Spleen (tissue), 11 donors: ENCODE results near the gene NIPAL3. TPM values are rescaled to one million over a fixed set of nuclear protein-coding genes. Genes with fewer than 3 reads are reported as not detected.
"Not testable (repeated sequence)": the region's sequence is repeated elsewhere in the genome, so short reads cannot be mapped to it uniquely, and the experiment has no call there.

Source experiments
- DNase-seq: peaks from one replicate; pipeline ENCODE4 v3.0.0-alpha.2; 2020
- H3K27ac ChIP-seq, 8 donors: fragments of 200-600 bp; sonication (generic) in 7 of 8; 1 replicate in 4 of 8; 2 replicates in 4 of 8; pipeline versions ENCODE4 v1.5.0 to v1.8.0; 2016 to 2021; ENCODE audit warnings: inconsistent platforms in 4 of 8, mild to moderate bottlenecking in 4 of 8, moderate library complexity in 1 of 8
- H3K27me3 ChIP-seq, 7 donors: fragments of 200-600 bp; sonication (generic) in 6 of 7; replicated peaks in 1 of 7; 1 replicate in 4 of 7; 2 replicates in 3 of 7; pipeline versions ENCODE4 v1.5.0 to v1.8.0; 2016 to 2021; ENCODE audit warnings: inconsistent platforms in 3 of 7, mild to moderate bottlenecking in 1 of 7
- H3K36me3 ChIP-seq, 6 donors: fragments of 200-600 bp; sonication (generic) in 5 of 6; 1 replicate in 4 of 6; 2 replicates in 2 of 6; pipeline versions ENCODE4 v1.5.0 to v1.8.0; 2016 to 2021; ENCODE audit warnings: inconsistent platforms in 2 of 6
- H3K4me1 ChIP-seq, 6 donors: fragments of 200-600 bp; sonication (generic) in 5 of 6; 1 replicate in 3 of 6; 2 replicates in 3 of 6; pipeline versions ENCODE4 v1.5.0 to v1.8.0; 2016 to 2021; ENCODE audit warnings: inconsistent platforms in 3 of 6
- H3K4me3 ChIP-seq, 8 donors: fragments of 200-600 bp; sonication (generic) in 7 of 8; 1 replicate in 4 of 8; 2 replicates in 4 of 8; pipeline versions ENCODE4 v1.5.0 to v1.8.0; 2016 to 2021; ENCODE audit warnings: inconsistent platforms in 4 of 8, mild to moderate bottlenecking in 4 of 8, moderate library complexity in 2 of 8
- H3K9me3 ChIP-seq, 8 donors: fragments of 200-600 bp; sonication (generic) in 7 of 8; 1 replicate in 4 of 8; 2 replicates in 4 of 8; pipeline versions ENCODE4 v1.5.0 to v1.8.0; 2016 to 2021; ENCODE audit warnings: inconsistent platforms in 4 of 8
- CTCF ChIP-seq, 11 experiments: fragments of 200-600 bp in 7 of 11; fragments of 450-650 bp in 4 of 11; sonication (generic) in 4 of 11; IDR thresholded peaks in 8 of 11; conservative IDR thresholded peaks in 3 of 11; 1 replicate in 7 of 11; 2 replicates in 4 of 11; pipeline versions ENCODE4 v1.4.0 to v1.8.0; 2016 to 2021; ENCODE audit warnings: antibody characterized with exemption in 11 of 11, inconsistent platforms in 4 of 11, mild to moderate bottlenecking in 1 of 11
- POLR2A ChIP-seq, 3 donors: fragments of 450-650 bp; IDR thresholded peaks; one replicate each; pipeline ENCODE4 v1.5.1; 2017; ENCODE audit warnings: antibody characterized with exemption in 3 of 3, mild to moderate bottlenecking in 1 of 3
- POLR2AphosphoS5 ChIP-seq, 3 donors: sonication (generic); formaldehyde crosslinking; IDR thresholded peaks; one replicate each; pipeline ENCODE4 v1.5.1; 2017; ENCODE audit warnings: antibody characterized with exemption in 3 of 3
- WGBS, 5 donors: extraction: QIAGEN DNeasy Blood & Tissue Kit in 3 of 5; methylation state at CpG; one replicate each; pipeline versions ENCODE4 v1.1.5 to v1.1.7; 2013 to 2018; 5-methylcytosine and 5-hydroxymethylcytosine counted together
- intact Hi-C: fragments of 100-400 bp; cut with DNase I; formaldehyde crosslinking; loops from one replicate; pipeline ENCODE4 v1.15.0; 2023; ENCODE audit warnings: low total_unique reads
- polyA plus RNA-seq, 3 donors: library from polyadenylated mRNA; stranded (reverse); fragments of 200-250 nt; gene quantifications; one replicate each; pipeline ENCODE4 v1.2.1, GENCODE V29; 2013
- total RNA-seq, 7 donors: library from RNA; depleted of rRNA in 3 of 7; stranded (reverse); fragments of >200 nt in 3 of 7; fragmentation: NEBNext Ultra II Directional in 4 of 7; extraction: Animal tissue kit (Norgen Biotek cat#: 25700) in 4 of 7; gene quantifications; one replicate each; pipeline versions ENCODE4 v1.1.0 to v1.2.1, GENCODE V29; 2016 to 2021
- donor health status: healthy with polysubstance abuse.
- donor health status: DM: no; HTN: no; CAD: no; lungs with moderate emphysema.
- donor health status: DM: no; HTN: no; CAD: no.
- donor health status: Bipolar disorder and iron deficiency.
- donor health status: healthy.
- donor health status: DM: no; HTN: no; CAD: no.
- donor health status: DM: yes; HTN: yes; CAD: no.

Gene NIPAL3
- total and polyA plus RNA-seq, 10 donors = 5.3 to 49.2 (median 24.7) TPM

GRCh38 chr1:24513706-24514105 is 98.1 kb downstream of the NIPAL3 start:
- H3K27me3 ChIP-seq = peaks cover 0 to 4% (median 0%) of the 10 kb centered on the region in 7 donors
- H3K36me3 ChIP-seq = peaks cover 0 to 30% (median 0%) of the 10 kb centered on the region in 6 donors
- no peak overlapping the region for H3K4me3 ChIP-seq
- intact Hi-C loops = no loop called here
- WGBS, 5 donors = 67 to 73% (median 71%) methylated on average over 2 of the region's 2 CpGs
- no peak for DNase-seq
- no peak overlapping the region for H3K27ac ChIP-seq
- H3K9me3 ChIP-seq = no peaks in the 10 kb centered on the region
- peaks cover 0 to 6% (median 0%) of the 10 kb centered on the region in 6 donors for H3K4me1 ChIP-seq
- TF ChIP-seq CTCF (IDR thresholded peaks at IDR 0.05 in 8 of 11, conservative IDR thresholded peaks at IDR 0.05 in 3 of 11) (no peak), POLR2A (IDR thresholded peaks at IDR 0.05) (no peak), POLR2AphosphoS5 (IDR thresholded peaks at IDR 0.05) (no peak)

GRCh38 chr1:24514946-24515345 is 99.3 kb downstream of the NIPAL3 start:
- WGBS, 5 donors = 92 to 97% (median 94%) methylated on average over 5 of the region's 5 CpGs
- no peak for DNase-seq
- Histone ChIP-seq H3K4me3 (no peak overlapping the region), H3K27me3 (no peaks in the 10 kb centered on the region), H3K27ac (no peak overlapping the region), H3K9me3 (no peaks in the 10 kb centered on the region), H3K4me1 (peaks cover 0 to 6% (median 0%) of the 10 kb centered on the region in 6 donors), H3K36me3 (peaks cover 0 to 33% (median under 1%) of the 10 kb centered on the region in 6 donors)
- intact Hi-C loops = no loop called here
- TF ChIP-seq POLR2AphosphoS5 (IDR thresholded peaks at IDR 0.05) (no peak), CTCF (IDR thresholded peaks at IDR 0.05 in 8 of 11, conservative IDR thresholded peaks at IDR 0.05 in 3 of 11) (no peak)

- H3K27me3 ChIP-seq, H3K27ac ChIP-seq, H3K4me3 ChIP-seq, DNase-seq, H3K9me3 ChIP-seq, H3K4me1 ChIP-seq, intact Hi-C loops: not testable (repeated sequence)
- WGBS, 5 donors = 92 to 95% (median 93%) methylated on average over 13 to 14 of the region's 14 CpGs
- H3K36me3 ChIP-seq = peaks cover 0 to 33% (median 2%) of the 10 kb centered on the region in 6 donors
Observed at GRCh38 chr1:24515671-24516209, 100.1 kb downstream of the NIPAL3 start.

GRCh38 chr1:24516506-24516905 is 100.9 kb downstream of the NIPAL3 start:
- intact Hi-C loops = no loop called here
- peaks cover 0 to 6% (median 0%) of the 10 kb centered on the region in 6 donors for H3K4me1 ChIP-seq
- TF ChIP-seq POLR2AphosphoS5 (IDR thresholded peaks at IDR 0.05) (no peak), CTCF (IDR thresholded peaks at IDR 0.05 in 8 of 11, conservative IDR thresholded peaks at IDR 0.05 in 3 of 11) (no peak), POLR2A (IDR thresholded peaks at IDR 0.05) (no peak)
- H3K36me3 ChIP-seq = peaks cover 0 to 33% (median 2%) of the 10 kb centered on the region in 6 donors
- no peak for DNase-seq
- WGBS, 5 donors = 83 to 91% (median 88%) methylated on average over 12 of the region's 12 CpGs
- H3K27me3 ChIP-seq = no peaks in the 10 kb centered on the region
- H3K27ac ChIP-seq = no peak overlapping the region
- no peak overlapping the region for H3K4me3 ChIP-seq
- H3K9me3 ChIP-seq = no peaks in the 10 kb centered on the region
